GM18519 (cell line): Measurements from ENCODE around the gene MCF2L.

Experiments used
- ATAC-seq: cut with Tn5 transposase; IDR thresholded peaks from one replicate; pipeline ENCODE4 v1.9.1; 2021; ENCODE audit warnings: mild to moderate bottlenecking, moderate library complexity; ENCODE audit not compliant: unreplicated experiment, low FRiP score

MCF2L gene

DNA sequence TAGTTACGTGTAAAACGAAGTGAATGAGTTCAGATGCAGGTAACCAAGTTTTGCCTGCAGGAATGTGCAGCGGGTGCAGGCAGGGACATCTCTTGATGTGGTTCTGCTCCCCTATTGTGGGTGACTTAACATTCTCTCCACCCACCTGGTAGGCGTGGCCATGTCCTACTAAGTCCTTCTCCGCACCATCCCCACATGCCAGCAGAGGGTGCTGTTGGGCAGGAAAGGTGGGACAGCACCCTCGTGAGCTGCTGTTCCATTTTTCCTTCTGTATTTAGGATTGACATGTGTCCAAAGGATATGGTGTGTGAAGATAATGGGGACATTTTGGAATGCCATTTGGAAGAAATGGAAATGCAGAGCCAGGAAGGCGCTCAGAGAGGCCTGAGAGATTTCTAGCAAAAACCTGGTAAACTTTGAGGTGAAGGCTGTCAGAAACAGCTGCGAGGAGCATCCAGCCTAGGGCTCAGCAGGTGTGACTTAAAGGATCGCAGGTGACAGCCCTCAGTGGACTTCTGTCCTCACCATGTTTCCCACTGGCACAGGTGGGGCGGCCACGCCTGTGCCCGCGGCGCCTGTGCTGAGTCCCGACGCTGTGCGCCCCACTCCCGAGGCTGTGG is 26.2 kb upstream of the MCF2L start:
- peak; percentile 94 for ATAC-seq

DNA sequence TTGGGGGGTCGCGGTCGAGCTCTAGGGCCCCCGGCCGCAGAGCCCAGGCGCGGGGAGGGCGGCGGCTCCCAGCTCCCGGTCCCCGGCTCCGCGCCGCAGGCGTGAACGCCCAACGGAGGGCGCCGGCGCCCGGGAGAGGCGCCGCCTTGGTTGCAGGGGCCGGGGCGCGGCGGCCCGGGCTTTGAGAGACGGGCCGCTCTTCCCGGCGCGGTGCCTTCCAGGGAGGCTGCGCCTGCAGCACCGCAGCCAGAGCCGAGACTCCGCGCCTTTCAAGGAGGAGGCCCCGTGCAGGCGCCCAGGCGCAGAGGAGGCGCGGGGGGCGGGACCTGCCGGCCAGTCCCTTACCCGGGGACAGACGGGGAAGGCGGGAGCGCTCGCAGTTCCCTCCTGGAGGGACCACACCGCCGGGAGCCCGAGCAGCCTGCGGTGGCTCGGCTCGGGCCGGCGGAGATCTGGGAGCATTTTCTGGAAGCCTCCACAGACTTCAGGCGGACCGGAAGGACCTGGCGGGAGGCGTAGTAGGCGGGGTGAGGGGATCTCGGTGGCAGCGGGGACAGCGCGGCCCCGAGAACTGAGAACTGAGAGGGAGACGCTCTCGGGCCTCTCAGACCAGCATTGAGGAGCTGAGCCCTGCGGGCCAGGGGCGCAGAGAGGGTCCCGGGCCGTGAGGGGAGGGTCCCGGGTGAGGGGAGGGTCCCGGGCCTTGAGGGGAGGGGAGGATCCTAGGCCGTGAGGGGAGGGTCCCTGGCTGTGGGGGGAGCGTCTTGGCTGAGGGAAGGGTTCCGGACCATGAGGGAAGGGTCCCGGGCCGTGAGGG is 25.5 kb upstream of the MCF2L start:
- no peak for ATAC-seq

DNA sequence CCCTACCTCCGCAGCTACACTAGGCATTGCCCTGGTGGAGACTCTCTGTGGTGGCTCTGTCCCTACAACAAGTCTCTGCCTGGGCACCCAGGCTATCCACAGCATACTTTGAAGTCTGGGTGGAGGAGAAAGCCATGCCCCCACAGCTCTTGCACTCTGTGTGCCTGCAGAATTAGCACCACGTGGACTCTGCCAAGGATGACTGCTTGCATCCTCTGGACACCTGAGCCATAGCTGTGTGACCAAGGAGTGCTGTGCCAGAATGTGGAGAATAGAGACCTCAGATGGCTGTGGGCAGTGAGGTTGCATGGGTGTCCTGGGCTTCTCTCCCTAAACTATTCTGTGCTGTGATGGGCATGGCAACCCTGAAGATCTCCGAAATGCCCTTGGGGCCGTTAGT is 21.2 kb upstream of the MCF2L start:
- no peak for ATAC-seq

DNA sequence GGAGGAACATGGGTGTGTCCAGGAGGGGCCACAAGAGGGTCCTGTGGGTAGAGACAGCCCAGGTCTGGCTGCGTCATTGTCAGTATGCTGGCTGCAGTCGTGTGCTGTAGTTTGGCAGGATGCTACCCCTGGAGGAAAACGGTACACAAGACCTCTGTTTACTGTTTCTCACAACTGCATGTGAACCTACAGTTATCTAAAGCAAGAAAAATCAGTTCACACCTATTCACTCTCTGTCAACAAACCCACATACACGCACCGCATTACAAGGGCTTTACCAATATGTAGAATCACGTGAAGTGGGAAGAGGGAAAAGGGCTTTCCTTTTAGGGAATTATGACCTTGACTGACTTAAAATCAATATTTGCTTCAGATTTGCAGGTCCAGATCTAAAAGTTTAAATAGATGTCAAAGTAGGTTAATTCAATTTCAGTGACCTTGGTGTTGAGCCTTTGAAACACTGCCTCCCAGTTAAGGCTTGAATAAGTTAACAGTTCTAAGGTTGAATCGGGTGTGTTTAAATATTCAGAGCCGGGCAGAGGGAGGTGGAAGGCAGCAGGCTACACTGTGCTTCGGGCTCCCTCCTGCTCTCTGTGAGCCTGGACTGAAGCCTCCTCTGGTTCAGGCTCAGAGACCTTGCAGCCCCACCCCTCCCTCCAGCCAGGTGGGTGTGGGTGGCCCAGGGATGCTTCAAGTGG is 17.2 kb upstream of the MCF2L start:
- no peak for ATAC-seq

DNA sequence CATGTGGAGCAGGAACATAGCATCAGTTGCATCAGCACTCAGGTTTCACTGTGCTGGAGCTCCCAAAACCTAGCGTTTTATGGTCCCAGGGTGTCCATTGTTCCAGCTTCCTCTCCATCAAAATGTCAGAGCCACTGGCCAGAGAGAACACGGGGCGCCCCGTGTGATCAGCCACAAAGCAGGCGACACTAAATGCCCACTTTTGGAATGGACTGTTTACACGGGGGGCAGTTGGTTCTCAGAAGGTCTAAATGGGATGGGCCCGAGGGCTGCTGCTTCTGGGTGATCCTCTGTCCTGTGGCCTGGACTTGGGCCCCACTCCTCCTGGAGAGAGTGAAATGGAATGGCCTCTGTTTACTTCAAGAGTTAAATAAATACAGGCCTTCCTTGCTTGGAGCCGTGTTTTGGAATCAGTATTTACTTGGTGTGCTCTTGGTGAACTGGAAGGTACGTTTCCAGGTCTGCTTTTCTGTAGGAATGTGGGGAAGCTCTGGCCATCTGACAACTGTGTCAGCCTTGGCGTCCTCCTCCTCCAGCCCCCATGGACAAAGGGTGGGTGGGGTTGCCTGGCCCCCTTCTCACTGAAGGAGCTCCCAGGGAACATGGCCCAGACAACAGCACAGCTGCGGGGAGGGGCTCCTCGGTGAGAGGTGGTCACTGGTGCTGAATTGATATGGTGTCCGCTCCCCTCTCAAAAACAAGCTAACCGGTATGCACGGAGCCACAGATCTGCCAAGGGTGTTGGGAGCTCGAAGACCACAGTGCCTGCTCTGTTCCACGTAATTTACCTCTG is 16.1 kb upstream of the MCF2L start:
- no peak for ATAC-seq

DNA sequence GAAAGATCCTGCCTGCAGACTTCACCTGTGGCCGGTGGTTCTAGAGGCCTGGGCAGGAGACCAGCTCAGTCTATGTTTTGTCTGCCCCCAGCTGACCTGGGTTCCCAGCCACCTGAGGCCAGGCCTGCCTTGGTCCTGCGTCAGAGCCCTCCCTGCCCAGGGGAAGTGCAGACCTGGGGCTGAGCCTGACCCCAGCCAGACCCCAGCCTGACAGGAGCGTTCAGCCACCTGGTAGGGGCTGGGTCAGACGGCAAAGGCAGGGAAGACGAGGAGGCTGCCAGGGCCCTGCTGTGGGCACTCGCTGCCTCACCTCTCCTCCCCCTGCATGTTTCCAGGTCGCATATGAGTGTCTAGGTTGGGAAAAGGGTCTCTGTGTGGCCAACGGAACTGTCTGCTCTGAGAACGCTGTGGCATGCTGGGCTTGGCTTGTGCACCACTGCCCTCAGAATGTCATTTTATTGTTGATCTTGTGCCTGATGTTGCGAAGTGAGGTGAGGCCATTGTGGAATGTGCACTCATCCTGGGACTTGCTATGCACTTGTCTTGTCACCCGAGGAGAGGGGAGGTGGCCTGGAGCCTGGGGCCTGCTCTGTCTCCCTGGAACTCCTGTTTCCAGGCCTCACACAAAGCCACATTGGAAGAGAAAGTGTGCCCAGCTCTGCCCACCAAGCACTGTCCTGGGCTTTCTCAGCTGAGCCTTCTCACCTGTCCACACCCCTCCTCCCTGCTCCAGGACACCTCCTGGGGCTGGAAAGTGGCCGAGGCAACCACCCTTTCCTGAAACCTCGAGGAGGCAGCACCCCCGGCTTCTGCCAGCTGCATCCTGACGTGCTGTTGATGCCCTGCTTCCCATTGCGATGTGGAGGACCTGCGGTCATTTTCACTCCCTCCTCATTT is 15.2 kb upstream of the MCF2L start:
- ATAC-seq, result no peak

DNA sequence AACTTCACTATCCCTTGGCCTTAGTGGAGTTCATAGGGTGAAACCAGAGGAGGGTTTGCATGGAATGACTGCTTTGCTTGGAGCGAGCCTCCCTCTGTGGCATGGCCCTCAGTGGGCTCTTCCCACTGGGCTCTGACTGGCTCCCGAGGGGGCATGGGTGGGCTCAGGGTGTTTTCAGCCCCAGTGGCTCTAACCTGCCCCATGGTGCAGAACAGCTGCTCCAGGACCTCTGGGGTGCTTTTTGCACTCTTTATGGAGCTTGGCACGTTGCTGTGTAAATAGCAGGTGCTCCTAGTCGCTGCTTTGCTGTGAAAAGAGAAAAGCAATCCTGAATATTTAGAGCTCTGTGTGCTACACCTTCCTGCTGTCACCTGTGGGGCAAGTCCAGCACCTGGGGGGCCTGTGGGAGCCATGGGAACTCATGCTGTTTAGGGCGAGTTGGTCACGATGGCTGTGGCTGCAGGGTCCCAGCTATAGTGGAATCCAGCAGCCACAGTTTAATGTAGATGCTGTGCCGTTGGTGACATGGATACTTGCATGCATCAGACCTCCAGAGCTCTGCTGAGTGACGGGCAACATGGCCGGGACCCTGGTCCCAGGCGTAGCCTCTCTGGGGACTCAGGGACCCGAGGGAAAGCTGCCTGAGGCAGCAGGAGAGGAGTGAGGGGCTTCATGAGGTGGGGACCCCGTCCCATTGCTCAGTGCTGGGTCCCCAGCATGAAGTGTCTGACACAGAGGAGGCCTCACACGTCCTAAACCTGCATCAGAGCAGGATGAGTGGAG is 14.3 kb upstream of the MCF2L start:
- ATAC-seq, result no peak

DNA sequence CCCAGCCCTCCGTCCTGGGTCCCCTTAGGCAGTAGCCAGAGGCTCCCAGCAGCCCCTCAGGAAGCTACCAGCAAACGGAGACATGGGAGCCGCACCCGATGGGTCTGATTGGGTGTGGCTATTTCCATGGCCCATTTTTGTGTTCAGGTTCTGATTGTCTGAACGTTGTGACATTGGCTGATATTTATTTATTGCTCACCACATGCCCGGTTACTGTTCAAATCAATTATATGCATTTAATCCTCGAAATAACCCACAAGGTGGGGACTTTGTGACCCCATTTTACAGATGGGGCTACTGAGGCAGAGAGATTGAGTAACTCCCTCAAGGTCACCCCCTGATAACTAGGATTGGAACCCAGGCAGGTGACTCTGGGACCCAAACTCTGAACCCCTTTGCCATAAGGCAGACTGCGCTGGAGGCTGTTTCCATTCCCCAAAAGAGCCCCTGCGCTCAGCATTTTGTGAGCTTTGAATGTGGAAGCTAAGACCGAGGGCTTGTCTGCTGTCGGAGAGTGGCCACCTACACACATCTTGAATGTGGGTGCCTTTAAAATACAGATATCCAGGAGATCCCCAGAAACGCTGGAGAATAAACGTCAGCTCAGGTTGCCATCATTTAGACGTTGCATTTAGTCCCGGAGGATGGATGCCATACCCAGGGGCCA is 13.6 kb upstream of the MCF2L start:
- no peak for ATAC-seq

DNA sequence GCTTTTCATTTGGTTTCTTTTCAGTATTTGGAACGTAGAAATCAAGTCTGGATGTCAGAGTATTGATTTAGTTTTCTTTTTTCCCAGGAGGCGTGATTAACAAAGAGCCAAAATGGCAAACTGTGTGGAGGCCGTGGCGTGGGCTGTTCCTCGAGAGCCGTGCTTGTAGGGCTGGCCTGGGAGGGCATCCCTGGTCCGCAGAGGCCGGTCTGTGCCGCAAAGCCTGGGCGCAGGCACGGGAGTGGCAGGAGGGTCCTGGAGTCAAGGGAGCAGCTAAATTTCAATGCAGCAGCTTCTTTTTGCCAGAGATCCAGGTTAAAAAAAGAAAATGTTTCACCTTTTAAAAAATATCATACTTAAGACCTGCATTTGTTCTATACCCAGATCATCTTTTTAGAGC is 13.1 kb upstream of the MCF2L start:
- ATAC-seq, result no peak

DNA sequence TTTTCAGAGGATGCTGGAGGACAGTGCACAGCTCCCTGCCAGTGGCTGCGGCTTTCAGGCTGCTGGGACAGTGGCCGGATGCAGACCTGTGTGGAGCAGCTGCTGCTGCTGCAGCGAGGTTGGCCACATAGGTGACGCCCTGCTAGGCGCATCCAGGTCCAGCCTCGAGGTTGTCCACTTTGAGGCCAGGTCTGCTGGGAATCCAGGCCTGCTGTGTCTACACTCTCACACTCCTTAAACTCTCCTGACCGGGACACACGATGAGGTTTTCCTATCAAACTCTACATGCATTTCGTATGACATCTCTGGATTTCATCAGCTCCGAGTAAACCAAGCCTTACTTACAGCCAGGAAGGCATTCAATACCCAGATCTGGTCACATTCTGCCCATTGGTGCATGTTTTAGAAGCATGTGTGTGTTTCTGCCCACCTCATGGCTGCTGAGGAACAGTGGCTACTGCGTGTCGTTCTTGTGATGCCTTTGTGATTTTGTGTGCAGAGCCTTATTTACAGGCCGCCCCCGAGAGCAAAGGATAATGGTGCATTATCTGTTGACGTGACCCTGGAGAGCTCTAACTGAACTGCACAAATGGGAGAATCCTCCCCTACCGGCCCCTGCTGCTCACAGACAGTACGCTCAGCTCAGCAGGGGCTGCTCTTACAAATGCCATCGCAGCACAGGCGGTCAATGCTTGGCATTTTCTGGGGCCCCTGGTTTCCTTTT is 12.3 kb upstream of the MCF2L start:
- ATAC-seq, result no peak

DNA sequence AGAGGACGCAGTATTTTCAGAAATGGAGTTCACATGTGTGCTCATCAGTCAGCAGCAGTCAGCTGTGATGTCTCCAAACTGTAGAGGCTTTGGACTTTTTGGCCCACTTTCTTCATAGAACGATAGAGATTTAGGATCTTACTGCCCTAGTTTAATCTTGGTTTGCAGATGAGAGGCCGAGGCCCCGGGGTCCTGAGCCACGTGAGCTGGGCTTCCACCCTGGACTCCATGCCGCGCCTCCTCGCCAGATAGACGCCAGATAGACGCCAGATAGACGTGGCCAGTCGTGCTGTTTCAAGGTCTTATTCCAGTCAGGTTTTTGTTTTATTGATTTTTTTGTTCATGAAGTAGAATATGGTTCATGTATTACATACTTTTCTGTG is 11.7 kb upstream of the MCF2L start:
- ATAC-seq, result no peak

DNA sequence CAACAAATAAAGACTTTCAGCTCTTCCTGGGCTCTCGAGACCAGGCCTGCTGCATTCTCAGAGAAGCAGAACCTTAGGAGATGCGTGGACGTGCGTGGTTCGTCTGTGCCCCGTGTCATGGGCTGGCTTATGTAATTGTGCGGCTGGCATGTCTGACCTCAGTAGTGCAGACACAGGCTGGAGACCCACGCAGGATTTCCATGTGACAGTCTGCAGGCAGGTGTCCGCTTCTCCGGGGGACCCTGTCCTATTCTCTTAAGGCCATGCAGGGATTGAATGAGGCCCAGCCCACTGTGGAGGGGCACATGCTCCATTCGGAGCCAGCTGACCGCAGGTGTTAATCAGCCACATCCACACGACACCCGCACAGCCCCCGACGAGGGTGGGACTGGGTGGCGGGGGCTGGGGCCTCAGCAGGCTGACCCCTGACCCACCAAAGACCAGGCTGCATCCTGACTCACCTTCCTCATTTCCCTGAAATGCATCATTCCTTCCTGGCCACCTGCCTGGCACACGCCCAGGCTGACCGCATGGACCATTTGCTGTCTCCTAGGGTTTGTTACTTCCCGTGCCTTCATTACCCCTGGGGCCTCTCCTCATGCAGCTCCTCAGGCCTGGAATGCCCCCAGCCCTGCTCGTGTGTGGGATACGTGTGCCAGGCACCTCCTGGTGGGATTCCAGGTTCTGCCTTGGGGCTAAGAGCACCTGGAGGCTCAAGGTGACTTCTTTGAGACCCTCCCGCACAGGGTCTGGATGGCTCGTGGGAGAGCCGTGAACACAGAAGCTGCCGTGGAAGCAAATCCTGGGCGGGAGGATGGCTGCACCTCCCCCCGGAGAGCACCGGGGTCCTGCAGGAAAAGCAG is 10.7 kb upstream of the MCF2L start:
- no peak for ATAC-seq

DNA sequence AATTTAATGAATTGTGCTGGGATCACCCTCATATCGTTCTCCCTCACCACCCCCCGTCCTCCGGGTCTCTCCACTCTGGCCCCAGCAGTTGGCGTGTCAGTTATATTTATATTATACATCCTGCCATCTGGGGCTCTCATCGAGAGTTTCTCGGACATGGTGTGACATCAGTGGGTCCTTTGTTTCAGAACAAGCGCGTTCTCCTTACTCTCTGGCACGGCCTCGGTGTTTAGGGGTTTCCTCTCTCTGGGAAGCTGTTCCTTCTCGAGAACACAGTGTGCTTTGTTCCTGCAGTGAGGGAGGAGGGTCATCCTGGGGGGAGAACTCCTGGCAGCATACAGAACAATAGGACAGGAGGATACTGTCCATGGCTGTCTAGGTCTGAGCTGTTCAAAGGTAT is 9.8 kb upstream of the MCF2L start:
- ATAC-seq, result no peak

DNA sequence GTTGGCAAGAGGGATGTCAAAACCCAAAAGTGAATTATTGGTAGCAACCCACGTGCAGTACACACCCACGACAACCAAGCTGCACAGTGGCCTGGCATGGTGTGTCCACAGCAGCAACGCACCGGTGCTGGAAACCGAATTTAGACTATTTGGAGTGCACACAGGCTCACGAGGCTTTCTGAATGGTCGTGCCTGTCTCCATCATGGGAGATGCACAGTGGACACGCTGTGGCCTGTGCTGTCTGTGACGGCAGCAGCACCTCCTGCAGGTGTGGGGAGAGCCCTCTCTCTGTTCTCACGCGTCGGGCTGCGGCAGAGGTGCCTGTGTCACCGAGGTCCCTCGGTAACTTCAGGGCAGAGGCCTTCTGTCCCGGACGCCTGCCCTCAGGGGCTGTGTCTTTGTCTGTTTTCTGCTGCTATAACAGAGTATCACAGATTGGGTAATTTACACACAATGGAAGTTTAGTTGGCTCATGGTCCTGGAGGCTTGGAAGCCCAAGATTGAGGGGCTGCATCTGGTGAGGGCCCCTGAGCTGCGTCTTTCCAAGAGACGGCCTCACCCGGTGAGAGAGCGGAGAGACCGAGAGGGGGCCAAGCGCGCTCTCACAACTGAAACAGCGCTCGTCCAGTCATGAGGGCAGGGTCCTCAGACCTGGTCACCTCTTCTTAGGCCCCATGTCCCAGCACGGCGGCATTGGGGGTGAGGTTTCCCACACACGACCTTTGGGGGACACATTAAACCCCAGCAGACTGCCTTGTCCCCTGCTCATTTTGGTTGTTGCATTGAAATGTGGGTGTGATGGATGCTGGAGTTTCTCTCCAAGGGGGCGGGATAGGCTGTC is 9.1 kb upstream of the MCF2L start:
- ATAC-seq, result no peak

DNA sequence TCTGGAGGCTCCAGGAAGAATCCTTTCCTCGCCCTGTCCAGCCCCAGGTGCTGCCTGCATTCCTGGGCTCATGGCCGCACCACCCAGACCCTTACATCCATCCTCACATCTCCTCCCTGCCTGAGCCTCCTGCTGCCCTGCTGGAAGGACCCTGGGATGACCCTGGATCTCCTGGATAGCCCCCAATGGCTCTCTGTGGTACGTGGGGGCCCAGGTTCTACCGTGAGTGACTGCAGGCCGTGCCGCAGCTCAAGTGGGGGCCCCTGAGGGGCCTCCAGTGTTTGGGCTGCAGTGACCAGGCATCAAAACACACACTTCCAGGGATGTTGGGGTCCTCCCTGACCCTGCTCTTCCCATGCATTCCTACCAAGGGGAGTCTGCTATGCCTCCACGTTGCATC is 8.3 kb upstream of the MCF2L start:
- no peak for ATAC-seq
